ENCODE measurements around the gene COL4A1. TPM values are rescaled to one million over a fixed set of nuclear protein-coding genes. Genes with fewer than 3 reads are reported as not detected.

Gene COL4A1
- polyA plus RNA-seq, 1 donor from 2014 or later, result not detected

GRCh38 chr13:110301606-110302553 lies 5.1 kb downstream of the COL4A1 start:
- Mint-ChIP-seq H3K36me3 (no peaks in the 10 kb centered on the region), H3K4me1 (peaks cover 0 to 2% (median 0%) of the 10 kb centered on the region in 3 donors), H3K27ac (no peak overlapping the region), H3K9me3 (peaks cover 0 to 2% (median 0%) of the 10 kb centered on the region in 3 donors), H3K27me3 (peaks cover 27% of the 10 kb centered on the region), H3K4me3 (no peak overlapping the region)

DNA sequence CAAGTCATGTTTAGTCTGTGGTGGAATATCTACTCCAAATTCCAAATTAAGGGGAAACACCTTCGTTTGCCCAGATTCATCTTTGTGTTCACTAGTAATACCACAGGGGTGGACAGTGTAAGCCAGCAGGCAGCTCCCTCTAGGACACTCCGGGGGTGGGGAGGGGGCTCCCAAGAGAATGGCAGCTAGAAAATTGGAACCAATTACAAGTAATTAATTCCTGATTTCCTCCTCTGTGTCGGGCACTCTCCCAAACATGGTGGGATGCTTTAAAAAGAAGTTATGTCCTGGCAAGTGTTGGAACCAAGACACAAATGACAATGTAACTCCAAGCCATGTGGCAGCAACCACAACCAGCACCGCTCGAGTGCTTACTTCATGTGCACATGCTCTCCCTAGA lies 5.9 kb downstream of the COL4A1 start:
- no peak overlapping the region for H3K27ac Mint-ChIP-seq
- H3K4me3 Mint-ChIP-seq, result no peak overlapping the region
- H3K9me3 Mint-ChIP-seq, result peaks cover 0 to 2% (median 0%) of the 10 kb centered on the region in 3 donors
- H3K4me1 Mint-ChIP-seq, result peaks cover 0 to 2% (median 0%) of the 10 kb centered on the region in 3 donors
- no peaks in the 10 kb centered on the region for H3K36me3 Mint-ChIP-seq
- peaks cover 28% of the 10 kb centered on the region for H3K27me3 Mint-ChIP-seq

- no peaks in the 10 kb centered on the region for H3K4me1 Mint-ChIP-seq
- H3K4me3 Mint-ChIP-seq, result no peak overlapping the region
- H3K27ac Mint-ChIP-seq, result no peak overlapping the region
- H3K9me3 Mint-ChIP-seq, result peaks cover 0 to 4% (median 0%) of the 10 kb centered on the region in 3 donors
- no peaks in the 10 kb centered on the region for H3K36me3 Mint-ChIP-seq
- peaks cover 26% of the 10 kb centered on the region for H3K27me3 Mint-ChIP-seq
Measured at GRCh38 chr13:110300090-110300815, 6.7 kb downstream of the COL4A1 start.

- no peak overlapping the region for H3K4me3 Mint-ChIP-seq
- peaks cover 17% of the 10 kb centered on the region for H3K27me3 Mint-ChIP-seq
- H3K36me3 Mint-ChIP-seq, result no peaks in the 10 kb centered on the region
- no peak overlapping the region for H3K27ac Mint-ChIP-seq
- H3K4me1 Mint-ChIP-seq, result no peaks in the 10 kb centered on the region
- H3K9me3 Mint-ChIP-seq, result peaks cover 0 to 4% (median 0%) of the 10 kb centered on the region in 3 donors
Measured at GRCh38 chr13:110299283-110299840, 7.6 kb downstream of the COL4A1 start.

DNA sequence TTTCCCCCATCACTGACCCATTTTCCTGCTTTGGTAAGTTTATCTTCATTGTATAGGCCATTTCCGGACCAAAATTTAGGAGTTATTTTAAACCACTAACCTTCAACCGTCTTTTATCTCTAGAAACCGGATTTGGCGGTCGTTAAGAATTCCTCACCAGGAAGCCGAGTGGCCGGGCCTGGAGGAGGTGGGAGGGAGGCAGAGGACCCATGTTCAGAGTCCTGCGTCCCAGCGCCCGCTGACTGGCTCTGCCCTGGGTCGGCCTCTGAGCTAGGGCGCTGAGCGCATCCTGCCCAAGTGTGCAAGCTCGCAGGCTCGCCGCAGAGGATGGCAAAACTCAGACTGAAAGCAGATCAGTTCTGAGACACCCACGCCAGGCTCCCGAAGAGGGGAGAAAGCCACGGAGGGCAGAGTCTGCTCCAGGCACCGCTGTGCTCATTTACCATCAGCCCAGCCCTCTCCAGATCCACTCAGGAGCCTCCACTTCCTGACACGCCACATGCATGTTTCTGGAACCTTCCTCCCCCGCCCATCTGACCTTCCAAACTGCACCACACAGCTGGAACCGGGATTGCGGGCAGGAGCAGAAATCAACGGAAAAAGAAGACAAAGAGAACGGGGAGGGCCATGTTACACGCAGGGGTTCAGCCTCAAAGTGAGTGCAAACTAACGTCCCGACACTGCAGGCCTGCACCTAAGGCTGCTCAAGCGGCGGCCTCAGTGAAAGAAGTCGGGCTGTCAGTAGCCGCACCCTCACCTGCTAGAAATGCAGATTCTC lies 8.3 kb downstream of the COL4A1 start:
- Mint-ChIP-seq H3K9me3 (peaks cover 0 to 4% (median 0%) of the 10 kb centered on the region in 3 donors), H3K4me3 (no peak overlapping the region), H3K4me1 (no peaks in the 10 kb centered on the region), H3K36me3 (no peaks in the 10 kb centered on the region), H3K27ac (no peak overlapping the region), H3K27me3 (peaks cover 16% of the 10 kb centered on the region)

DNA sequence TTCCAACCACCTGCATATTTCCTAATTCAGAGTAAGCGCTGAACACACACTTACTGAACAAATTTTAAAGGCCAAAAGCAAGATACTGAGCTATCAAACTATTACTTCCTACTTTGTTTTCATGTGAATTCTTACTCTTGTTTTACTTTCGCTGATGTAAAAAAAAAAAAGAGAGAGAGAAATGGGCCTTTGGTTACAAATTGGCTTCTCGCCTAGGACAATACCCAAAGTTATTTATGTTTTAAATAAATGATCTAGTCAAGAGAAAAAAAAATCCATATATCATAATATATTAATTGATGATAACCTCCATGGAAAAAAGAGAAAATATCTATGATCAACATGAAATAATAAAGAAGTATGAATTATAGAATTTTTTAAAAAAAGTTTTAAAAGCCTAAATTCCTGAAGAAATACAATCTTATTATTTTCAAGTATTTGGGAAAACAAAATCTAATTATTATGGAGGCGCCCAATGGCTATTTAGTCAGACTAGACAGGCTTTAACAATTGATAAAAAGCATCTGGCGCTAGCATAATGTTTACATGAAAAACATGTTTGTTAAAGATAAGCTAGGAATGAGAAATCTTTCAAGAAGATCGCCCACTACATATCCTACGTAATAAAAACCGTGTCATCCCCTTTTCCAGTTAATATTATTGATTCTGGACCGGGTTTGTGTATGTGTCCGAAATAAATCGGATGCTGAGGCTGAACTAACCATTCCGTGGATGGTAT lies 9.0 kb downstream of the COL4A1 start:
- no peak overlapping the region for H3K27ac Mint-ChIP-seq
- H3K27me3 Mint-ChIP-seq, result peaks cover 15% of the 10 kb centered on the region
- no peaks in the 10 kb centered on the region for H3K4me1 Mint-ChIP-seq
- H3K4me3 Mint-ChIP-seq, result no peak overlapping the region
- H3K36me3 Mint-ChIP-seq, result no peaks in the 10 kb centered on the region
- H3K9me3 Mint-ChIP-seq, result peaks cover 0 to 4% (median 0%) of the 10 kb centered on the region in 3 donors

DNA sequence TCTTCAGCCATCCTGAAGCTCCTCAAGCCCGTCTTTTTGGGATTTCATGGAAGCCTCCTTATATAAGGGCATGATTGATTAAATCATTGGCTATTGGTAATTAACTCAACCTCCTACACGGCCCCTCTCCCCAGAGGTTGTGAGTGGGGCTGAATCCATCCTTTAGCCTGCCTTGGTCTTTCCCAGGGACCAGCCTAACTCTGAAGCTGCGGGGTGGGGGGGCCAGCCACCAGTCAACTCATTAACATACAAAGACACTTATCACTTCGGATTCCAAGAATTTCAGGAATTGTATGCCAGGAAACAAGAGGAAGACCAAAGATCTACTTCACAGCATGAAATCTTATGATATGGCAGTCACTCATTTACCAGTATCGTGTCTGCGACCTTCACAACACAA lies 9.9 kb downstream of the COL4A1 start:
- H3K9me3 Mint-ChIP-seq, result peaks cover 0 to 6% (median 0%) of the 10 kb centered on the region in 3 donors

DNA sequence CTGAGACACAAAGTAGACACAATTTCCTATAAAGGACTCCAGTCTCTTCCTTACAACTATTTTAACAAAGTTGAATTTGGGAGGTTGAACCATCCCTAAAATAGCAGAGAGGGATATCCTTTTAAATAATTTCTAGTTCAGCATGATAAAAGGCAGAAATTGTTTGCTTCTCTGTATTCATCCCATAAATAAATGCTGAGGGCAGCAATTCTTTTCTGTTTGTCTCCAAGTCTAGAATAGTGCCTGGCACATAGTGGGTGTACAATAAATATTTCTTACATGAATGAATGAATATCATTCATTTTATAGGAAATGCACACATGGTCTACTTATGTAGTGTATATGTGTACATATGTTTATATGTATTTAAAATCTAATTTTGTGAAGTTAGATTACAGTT lies 12.3 kb downstream of the COL4A1 start:
- no peak overlapping the region for H3K4me3 Mint-ChIP-seq
- no peak overlapping the region for H3K27ac Mint-ChIP-seq
- H3K4me1 Mint-ChIP-seq, result peaks cover 0 to 2% (median 0%) of the 10 kb centered on the region in 3 donors
- peaks cover 0 to 6% (median 0%) of the 10 kb centered on the region in 3 donors for H3K9me3 Mint-ChIP-seq
- H3K27me3 Mint-ChIP-seq, result peaks cover 14% of the 10 kb centered on the region
- no peaks in the 10 kb centered on the region for H3K36me3 Mint-ChIP-seq

More for the DNA sequence above, 9.9 kb downstream of the COL4A1 start:
- H3K4me3 Mint-ChIP-seq, result no peak overlapping the region
- H3K36me3 Mint-ChIP-seq, result no peaks in the 10 kb centered on the region
- H3K4me1 Mint-ChIP-seq, result no peaks in the 10 kb centered on the region
- no peak overlapping the region for H3K27ac Mint-ChIP-seq
- H3K27me3 Mint-ChIP-seq, result peaks cover 15% of the 10 kb centered on the region

GRCh38 chr13:110294146-110294545 lies 12.8 kb downstream of the COL4A1 start:
- H3K27ac Mint-ChIP-seq, result no peak overlapping the region
- H3K27me3 Mint-ChIP-seq, result peaks cover 14% of the 10 kb centered on the region
- H3K4me1 Mint-ChIP-seq, result peaks cover 0 to 2% (median 0%) of the 10 kb centered on the region in 3 donors
- H3K4me3 Mint-ChIP-seq, result no peak overlapping the region
- H3K9me3 Mint-ChIP-seq, result peaks cover 0 to 6% (median 0%) of the 10 kb centered on the region in 3 donors
- H3K36me3 Mint-ChIP-seq, result no peaks in the 10 kb centered on the region

GRCh38 chr13:110293649-110294048 lies 13.3 kb downstream of the COL4A1 start:
- Mint-ChIP-seq H3K4me3 (no peak overlapping the region), H3K27me3 (peaks cover 11% of the 10 kb centered on the region), H3K4me1 (peaks cover 0 to 2% (median 0%) of the 10 kb centered on the region in 3 donors), H3K27ac (no peak overlapping the region), H3K36me3 (no peaks in the 10 kb centered on the region), H3K9me3 (peaks cover 0 to 3% (median 0%) of the 10 kb centered on the region in 3 donors)

GRCh38 chr13:110293037-110293436 lies 13.9 kb downstream of the COL4A1 start:
- Mint-ChIP-seq H3K9me3 (peaks cover 0 to 3% (median 0%) of the 10 kb centered on the region in 3 donors), H3K27me3 (peaks cover 6% of the 10 kb centered on the region), H3K4me3 (no peak overlapping the region), H3K27ac (no peak overlapping the region), H3K36me3 (no peaks in the 10 kb centered on the region), H3K4me1 (peaks cover 0 to 2% (median 0%) of the 10 kb centered on the region in 3 donors)

GRCh38 chr13:110291286-110291685 lies 15.7 kb downstream of the COL4A1 start:
- Mint-ChIP-seq H3K4me1 (peaks cover 0 to 2% (median 0%) of the 10 kb centered on the region in 3 donors), H3K36me3 (peaks cover 2% of the 10 kb centered on the region), H3K27ac (no peak overlapping the region), H3K4me3 (no peak overlapping the region), H3K9me3 (peaks cover 0 to 3% (median 0%) of the 10 kb centered on the region in 3 donors), H3K27me3 (peaks cover 3% of the 10 kb centered on the region)

DNA sequence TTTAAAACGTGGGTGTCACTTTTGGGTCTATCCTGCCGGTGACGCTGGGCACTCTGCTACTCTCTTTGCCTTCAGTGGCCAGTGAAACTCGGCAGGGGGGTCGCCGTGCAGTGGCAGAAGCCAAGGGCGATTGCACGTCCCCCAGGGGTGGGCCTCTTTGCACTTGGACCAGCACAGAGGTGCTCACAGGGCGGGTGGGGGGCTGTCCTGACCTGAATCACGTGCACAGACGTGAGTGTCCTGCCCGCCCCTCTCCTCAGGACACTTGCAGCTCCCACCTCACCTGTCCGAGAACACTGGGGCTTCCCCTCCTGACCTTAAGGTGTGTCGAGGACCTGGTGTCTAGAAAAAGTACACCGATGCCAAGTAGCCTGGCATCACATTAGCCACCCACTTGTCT lies 16.1 kb downstream of the COL4A1 start:
- H3K9me3 Mint-ChIP-seq, result peaks cover 0 to 3% (median 0%) of the 10 kb centered on the region in 3 donors

DNA sequence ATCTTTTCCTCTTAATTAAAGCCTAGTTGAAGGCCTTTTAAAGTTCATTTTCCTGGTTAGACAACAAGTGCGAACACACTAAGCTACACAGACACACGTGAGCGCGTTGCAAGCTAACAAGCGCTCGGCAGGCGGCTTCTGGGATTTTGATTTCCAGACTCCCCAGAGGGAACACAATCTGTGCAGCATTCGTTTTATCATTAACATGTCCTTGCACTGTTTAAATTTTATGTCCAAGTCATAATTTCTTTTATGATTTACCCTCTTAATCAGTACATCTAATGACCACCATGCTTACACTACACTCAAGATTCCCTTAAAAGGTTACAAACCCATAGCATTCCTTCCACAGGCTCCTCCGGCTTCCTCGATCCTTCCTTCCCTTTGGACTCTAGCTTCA lies 16.8 kb downstream of the COL4A1 start:
- Mint-ChIP-seq H3K4me1 (peaks cover 0 to 2% (median 0%) of the 10 kb centered on the region in 3 donors), H3K36me3 (peaks cover 2% of the 10 kb centered on the region), H3K9me3 (peaks cover 0 to 2% (median 0%) of the 10 kb centered on the region in 3 donors), H3K4me3 (no peak overlapping the region), H3K27me3 (peaks cover 5% of the 10 kb centered on the region), H3K27ac (no peak overlapping the region)

More for the DNA sequence above, 16.1 kb downstream of the COL4A1 start:
- H3K27ac Mint-ChIP-seq, result no peak overlapping the region
- H3K27me3 Mint-ChIP-seq, result no peaks in the 10 kb centered on the region
- no peak overlapping the region for H3K4me3 Mint-ChIP-seq
- H3K4me1 Mint-ChIP-seq, result peaks cover 0 to 2% (median 0%) of the 10 kb centered on the region in 3 donors
- H3K36me3 Mint-ChIP-seq, result peaks cover 2% of the 10 kb centered on the region
